T-helper 2 cell treated with Interferon-gamma antibody and Interleukin-4, amounts not matched to agents 5 μg/mL and 100 μg/mL, for 36 hours (primary cell): ENCODE measurements around the gene MYCBP2.

Experiments
- DNase-seq: peaks from one replicate; pipeline ENCODE4 v3.0.0; 2021; ENCODE audit warnings: low spot score
- H3K27ac Mint-ChIP-seq: one replicate; pipeline ENCODE4 v1.8.0; 2021; ENCODE audit warnings: mild to moderate bottlenecking, mixed read lengths
- H3K27me3 Mint-ChIP-seq: one replicate; pipeline ENCODE4 v1.8.0; 2021; ENCODE audit warnings: low read depth, mixed read lengths
- H3K36me3 Mint-ChIP-seq: one replicate; pipeline ENCODE4 v1.8.0; 2021; ENCODE audit warnings: low read depth, mixed read lengths
- H3K4me1 Mint-ChIP-seq: one replicate; pipeline ENCODE4 v1.8.0; 2021; ENCODE audit warnings: low read depth, mixed read lengths
- H3K4me3 Mint-ChIP-seq: one replicate; pipeline ENCODE4 v1.8.0; 2022; ENCODE audit warnings: mild to moderate bottlenecking, moderate library complexity, mixed read lengths
- H3K9me3 Mint-ChIP-seq: one replicate; pipeline ENCODE4 v1.8.0; 2021; ENCODE audit warnings: mixed read lengths

MYCBP2 gene

DNA sequence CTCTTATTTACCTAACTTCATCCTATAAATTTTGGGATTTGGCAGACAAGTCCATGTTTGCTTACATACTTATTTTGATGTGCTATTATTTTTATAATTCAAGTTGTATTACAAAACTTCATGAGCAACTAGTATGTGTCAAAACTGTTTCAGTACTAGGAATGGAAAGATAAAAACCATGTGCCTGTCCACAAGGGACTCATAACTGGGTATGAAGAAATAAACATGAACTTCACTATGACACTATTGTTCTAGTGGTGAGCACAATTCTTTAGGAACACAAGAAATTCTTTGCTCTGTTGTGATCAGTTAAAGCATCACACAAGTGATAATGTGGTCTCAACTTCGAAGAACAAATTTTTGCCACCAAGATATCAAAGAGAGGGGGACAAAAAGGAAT, 202.5 kb downstream of the MYCBP2 start:
- Mint-ChIP-seq H3K27me3 (no peaks in the 10 kb centered on the region), H3K4me3 (no peak overlapping the region), H3K9me3 (no peaks in the 10 kb centered on the region), H3K27ac (no peak overlapping the region), H3K4me1 (peaks cover 4% of the 10 kb centered on the region), H3K36me3 (peaks cover 23% of the 10 kb centered on the region)
- no peak for DNase-seq

DNA sequence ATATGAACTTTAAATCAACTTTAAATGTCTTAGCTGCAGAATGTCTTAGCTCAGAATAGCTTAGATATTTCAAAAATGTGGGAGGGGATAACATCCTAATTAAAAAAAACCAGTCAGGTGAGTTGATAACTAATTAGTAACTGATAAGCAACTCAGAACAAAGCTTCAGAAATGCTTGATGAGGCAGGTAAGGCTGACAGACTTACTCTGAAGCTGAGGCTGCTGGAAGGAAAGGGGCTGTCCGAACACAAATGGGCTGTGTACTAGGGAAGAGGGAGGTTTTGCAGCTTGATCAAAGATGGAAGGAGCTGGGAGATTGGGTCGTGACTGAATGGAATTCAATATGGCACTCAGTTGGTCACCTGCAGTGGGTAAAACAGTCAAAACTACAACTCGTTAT, 208.8 kb downstream of the MYCBP2 start:
- Mint-ChIP-seq H3K4me1 (peaks cover 4% of the 10 kb centered on the region), H3K4me3 (no peak overlapping the region), H3K27me3 (no peaks in the 10 kb centered on the region), H3K9me3 (no peaks in the 10 kb centered on the region), H3K27ac (no peak overlapping the region), H3K36me3 (peaks cover 27% of the 10 kb centered on the region)
- no peak for DNase-seq

DNA sequence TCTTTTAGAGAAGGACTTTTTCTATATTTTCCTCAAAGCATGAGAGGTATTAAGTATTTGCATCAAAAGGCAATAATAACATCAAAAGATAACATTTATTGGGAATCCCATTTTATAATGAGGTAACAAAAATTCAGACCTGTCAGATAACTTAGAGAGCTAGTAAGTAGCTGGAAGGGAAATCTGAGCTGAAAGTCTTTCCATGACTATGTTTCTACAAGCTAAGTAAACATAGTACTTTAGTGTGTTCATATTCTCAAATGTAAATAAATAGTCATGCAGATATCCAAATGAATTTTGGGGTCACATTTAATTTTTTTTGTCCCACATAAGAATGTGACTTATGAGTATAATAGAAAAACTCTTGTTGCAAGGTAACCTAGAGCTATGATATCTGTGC, 212.6 kb downstream of the MYCBP2 start:
- no peak overlapping the region for H3K27ac Mint-ChIP-seq
- H3K27me3 Mint-ChIP-seq, result no peaks in the 10 kb centered on the region
- H3K9me3 Mint-ChIP-seq, result peaks cover 13% of the 10 kb centered on the region
- H3K4me1 Mint-ChIP-seq, result no peaks in the 10 kb centered on the region
- no peak overlapping the region for H3K4me3 Mint-ChIP-seq
- DNase-seq, result no peak
- H3K36me3 Mint-ChIP-seq, result peaks cover 50% of the 10 kb centered on the region

DNA sequence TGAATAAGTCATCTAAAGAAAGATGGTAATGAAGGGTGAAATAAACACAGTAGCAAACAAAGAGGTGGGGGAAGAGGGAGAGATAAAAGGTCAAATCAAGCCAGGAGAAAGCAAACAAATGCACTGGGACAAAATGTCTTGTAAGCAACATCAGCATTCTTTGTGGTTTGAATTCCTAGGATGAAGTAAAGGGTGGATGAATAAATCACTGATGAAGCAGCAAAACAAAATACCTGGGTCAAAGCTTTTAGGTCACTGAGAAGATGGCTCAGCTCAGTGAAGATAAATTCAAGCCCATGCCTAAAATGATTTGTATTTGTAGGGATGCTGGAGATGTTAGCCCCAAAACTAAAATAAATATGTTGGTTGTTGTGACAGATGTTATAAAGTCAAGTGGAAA, 213.4 kb downstream of the MYCBP2 start:
- H3K36me3 Mint-ChIP-seq, result peaks cover 51% of the 10 kb centered on the region
- H3K4me3 Mint-ChIP-seq, result no peak overlapping the region
- no peaks in the 10 kb centered on the region for H3K27me3 Mint-ChIP-seq
- peaks cover 13% of the 10 kb centered on the region for H3K9me3 Mint-ChIP-seq
- no peak overlapping the region for H3K27ac Mint-ChIP-seq
- no peak for DNase-seq
- no peaks in the 10 kb centered on the region for H3K4me1 Mint-ChIP-seq

DNA sequence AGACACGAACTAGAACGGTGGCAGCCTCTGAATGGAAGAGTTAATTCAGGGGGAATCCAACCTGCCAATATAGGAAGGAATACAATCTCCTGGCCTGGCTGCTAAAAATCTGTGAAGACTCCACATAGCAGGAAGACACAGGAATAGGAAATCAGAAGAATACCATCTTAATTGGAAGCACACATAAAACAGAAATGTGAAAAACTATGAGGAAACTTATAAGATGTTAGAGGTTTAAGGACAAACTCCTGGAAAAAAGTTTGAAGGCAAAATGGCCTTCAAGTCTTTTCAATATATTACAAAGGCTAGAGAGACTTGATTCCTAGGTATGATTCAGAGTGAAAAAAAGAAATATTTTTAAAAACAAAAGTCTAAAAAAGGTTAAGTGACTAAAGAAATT, 221.8 kb downstream of the MYCBP2 start:
- H3K27ac Mint-ChIP-seq, result no peak overlapping the region
- H3K4me3 Mint-ChIP-seq, result no peak overlapping the region
- no peaks in the 10 kb centered on the region for H3K9me3 Mint-ChIP-seq
- no peaks in the 10 kb centered on the region for H3K4me1 Mint-ChIP-seq
- DNase-seq, result no peak
- H3K36me3 Mint-ChIP-seq, result peaks cover 18% of the 10 kb centered on the region
- no peaks in the 10 kb centered on the region for H3K27me3 Mint-ChIP-seq

DNA sequence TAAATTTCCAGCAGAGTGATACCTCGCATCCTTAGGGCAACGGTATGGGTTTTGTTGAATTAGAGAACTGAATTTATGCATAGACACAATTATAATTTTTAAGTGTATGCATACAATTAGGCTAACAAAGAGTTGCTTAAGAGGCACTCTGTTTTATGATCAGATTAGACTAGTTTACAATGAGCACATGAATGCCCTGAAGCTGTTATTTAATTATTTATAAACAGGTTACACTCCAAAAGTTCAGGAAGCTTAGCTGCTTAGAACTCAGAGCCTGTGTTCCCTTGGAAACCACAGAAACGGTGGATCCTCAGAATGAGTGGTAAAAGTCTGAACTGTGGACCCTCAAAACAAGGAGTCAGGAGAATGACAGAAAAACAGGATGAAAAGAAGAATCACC, 227.5 kb downstream of the MYCBP2 start:
- Mint-ChIP-seq H3K4me1 (no peaks in the 10 kb centered on the region), H3K9me3 (no peaks in the 10 kb centered on the region), H3K27ac (no peak overlapping the region), H3K4me3 (no peak overlapping the region), H3K27me3 (no peaks in the 10 kb centered on the region), H3K36me3 (peaks cover 32% of the 10 kb centered on the region)
- no peak for DNase-seq

DNA sequence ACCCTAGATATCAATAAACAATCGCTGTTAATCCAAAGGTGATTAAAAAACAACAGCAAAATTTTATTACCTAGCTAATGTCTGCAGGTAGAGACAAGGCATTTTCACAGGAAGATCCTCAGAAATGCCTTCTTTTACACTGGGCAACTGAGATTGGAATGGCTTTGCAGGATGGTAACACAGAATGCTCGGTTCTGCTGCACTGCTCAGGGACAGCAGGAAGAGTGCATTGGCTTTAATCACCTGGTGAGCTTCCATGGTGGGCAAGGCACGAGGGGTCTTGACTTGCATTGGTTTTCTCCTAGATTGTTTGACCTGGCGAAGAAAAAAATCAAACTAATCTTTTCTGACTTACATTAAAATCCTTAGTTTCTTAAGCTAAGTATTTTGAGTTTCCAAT, 231.6 kb downstream of the MYCBP2 start:
- H3K4me1 Mint-ChIP-seq, result no peaks in the 10 kb centered on the region
- no peaks in the 10 kb centered on the region for H3K27me3 Mint-ChIP-seq
- no peak overlapping the region for H3K27ac Mint-ChIP-seq
- DNase-seq, result no peak
- H3K4me3 Mint-ChIP-seq, result no peak overlapping the region
- H3K36me3 Mint-ChIP-seq, result peaks cover 45% of the 10 kb centered on the region
- H3K9me3 Mint-ChIP-seq, result no peaks in the 10 kb centered on the region

DNA sequence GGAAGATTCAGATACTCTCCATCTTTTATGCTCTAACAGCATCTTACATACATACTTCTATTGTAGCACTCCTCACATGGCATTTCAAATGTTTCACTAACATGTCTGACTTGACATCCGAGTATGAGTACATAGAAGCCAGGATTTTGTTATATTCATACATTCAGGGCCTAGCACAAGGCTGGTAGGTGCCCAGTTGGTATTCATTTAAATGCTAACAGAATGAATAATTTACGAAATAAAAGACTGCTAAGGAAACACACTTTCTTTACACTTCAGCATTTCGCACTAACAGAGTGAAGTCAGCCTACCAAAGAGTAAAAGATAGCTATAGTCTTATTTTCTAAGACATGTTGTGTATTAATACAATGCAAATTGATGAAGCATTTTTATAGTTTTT, 232.1 kb downstream of the MYCBP2 start:
- H3K27ac Mint-ChIP-seq, result no peak overlapping the region
- H3K36me3 Mint-ChIP-seq, result peaks cover 47% of the 10 kb centered on the region
- no peak for DNase-seq
- no peak overlapping the region for H3K4me3 Mint-ChIP-seq
- no peaks in the 10 kb centered on the region for H3K4me1 Mint-ChIP-seq
- no peaks in the 10 kb centered on the region for H3K27me3 Mint-ChIP-seq
- H3K9me3 Mint-ChIP-seq, result no peaks in the 10 kb centered on the region

DNA sequence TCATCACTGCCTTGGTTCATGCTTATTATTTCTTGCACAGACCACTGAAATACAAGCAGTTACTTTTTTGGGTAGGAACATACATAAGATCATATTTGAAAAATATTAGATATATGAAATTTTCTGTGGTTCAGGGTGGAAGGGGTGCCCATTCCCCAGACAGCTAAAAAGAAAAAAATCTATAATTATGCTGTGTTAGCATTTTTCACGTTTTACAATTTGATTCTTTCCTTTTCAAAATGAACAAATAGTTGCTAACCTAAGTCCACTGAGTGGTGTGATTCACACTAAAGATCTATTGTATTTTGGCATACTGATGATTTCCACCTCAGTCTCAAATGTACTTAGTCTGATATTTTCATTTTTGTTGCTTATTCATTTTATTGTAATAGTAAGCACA, 233.2 kb downstream of the MYCBP2 start:
- peaks cover 51% of the 10 kb centered on the region for H3K36me3 Mint-ChIP-seq
- no peaks in the 10 kb centered on the region for H3K4me1 Mint-ChIP-seq
- no peak for DNase-seq
- no peaks in the 10 kb centered on the region for H3K27me3 Mint-ChIP-seq
- H3K27ac Mint-ChIP-seq, result no peak overlapping the region
- H3K4me3 Mint-ChIP-seq, result no peak overlapping the region
- H3K9me3 Mint-ChIP-seq, result no peaks in the 10 kb centered on the region

DNA sequence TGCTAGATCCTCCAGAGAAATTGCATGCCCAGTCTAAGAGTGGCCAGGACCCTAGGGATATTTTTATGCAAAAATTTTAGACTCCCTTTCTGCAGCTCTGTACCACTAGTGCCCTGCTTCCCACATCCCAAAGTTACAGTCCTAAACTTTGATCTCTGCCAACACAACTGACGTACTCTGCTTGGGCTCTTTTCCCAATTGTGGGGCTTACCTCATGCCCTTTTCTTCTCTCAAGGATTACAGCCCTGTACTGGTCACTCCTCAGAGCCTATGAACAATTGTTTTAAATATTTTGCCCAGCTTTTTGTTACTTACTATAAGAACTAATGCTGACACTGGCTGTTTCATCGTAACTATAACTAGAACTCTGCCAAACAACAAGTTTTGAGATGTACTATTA, 242.1 kb downstream of the MYCBP2 start:
- peaks cover 3% of the 10 kb centered on the region for H3K4me1 Mint-ChIP-seq
- no peak for DNase-seq
- H3K4me3 Mint-ChIP-seq, result no peak overlapping the region
- no peaks in the 10 kb centered on the region for H3K27me3 Mint-ChIP-seq
- H3K36me3 Mint-ChIP-seq, result peaks cover 68% of the 10 kb centered on the region
- H3K9me3 Mint-ChIP-seq, result peaks cover 6% of the 10 kb centered on the region
- H3K27ac Mint-ChIP-seq, result no peak overlapping the region

DNA sequence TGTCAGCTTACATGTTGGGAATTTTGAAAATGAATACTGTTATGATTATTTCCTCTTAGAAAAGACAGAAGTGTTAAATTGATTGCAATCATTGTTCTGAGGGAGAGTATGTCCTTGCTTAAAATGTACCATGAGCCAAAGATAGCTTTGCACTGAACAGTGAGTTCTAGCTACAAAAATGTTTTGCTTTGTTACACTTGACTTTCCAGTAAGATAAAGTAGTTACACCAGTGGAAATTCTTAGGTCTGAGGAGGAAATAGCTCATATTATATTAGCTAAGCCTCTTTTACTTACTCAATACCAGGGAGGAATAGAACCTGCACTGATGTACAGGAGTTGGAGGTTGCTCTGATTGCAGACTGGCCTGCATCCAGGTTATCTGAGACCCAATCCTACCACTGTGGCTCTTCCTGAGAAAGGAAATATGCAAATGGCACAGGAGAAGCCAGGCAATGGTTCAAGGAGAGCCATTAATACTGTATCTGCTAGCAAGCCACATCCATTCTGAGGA, 246.9 kb downstream of the MYCBP2 start:
- Mint-ChIP-seq H3K27ac (no peak overlapping the region), H3K36me3 (peaks cover 72% of the 10 kb centered on the region), H3K4me3 (no peak overlapping the region), H3K4me1 (no peaks in the 10 kb centered on the region), H3K9me3 (no peaks in the 10 kb centered on the region), H3K27me3 (no peaks in the 10 kb centered on the region)
- no peak for DNase-seq

DNA sequence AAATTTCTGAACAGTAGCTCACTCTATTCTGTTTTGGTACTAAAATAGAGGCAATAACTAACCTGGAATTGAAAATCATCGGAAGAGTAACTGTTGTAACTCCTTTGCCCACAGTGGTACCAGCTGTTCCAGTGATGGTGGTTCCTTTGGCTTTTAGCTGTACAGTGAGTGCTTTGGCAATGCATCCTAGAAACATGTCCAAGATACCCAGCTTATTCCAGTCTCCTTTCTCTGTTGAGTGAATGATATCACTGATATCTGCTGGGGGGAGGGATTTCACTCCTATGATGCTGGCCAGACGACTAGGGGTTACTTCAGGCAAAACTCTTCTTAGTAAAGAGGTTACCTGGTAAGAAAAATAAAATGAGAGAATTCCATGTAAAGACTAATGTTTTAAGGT, 259.4 kb downstream of the MYCBP2 start:
- Mint-ChIP-seq H3K36me3 (peaks cover 36% of the 10 kb centered on the region), H3K9me3 (no peaks in the 10 kb centered on the region), H3K27me3 (no peaks in the 10 kb centered on the region), H3K4me1 (peaks cover 2% of the 10 kb centered on the region), H3K4me3 (no peak overlapping the region), H3K27ac (no peak overlapping the region)
- no peak for DNase-seq

DNA sequence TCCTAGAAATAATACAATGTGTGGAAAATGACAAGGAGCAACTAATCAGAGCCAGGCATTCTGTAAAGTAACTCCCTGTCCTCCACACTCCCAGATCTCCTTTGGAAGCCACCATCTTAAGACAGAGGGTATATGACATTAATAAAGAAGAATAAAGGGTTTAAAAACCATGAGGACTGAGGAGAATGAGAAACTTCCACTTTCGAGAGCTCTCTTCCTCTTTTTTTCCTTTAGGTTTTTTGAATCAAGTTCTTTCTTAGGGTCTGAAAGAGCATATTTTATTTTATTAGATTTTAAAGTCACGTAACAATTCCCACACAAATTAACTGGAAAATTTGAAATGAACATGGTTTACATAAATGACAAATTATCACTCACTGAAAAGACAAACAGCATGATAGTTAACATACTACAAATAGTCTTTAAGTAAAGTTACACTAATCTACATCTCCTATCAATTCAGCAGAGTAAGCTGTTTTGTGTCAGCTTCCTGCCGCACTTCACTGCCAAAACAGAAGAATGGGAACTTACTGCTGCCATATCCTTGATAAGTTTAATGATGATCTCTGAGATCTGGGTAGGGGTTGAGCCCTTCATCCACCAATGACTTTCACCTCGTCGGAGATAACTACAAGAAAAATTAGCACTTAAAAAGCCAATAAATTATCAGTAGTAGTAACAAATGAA, 261.3 kb downstream of the MYCBP2 start:
- H3K4me3 Mint-ChIP-seq, result no peak overlapping the region
- no peaks in the 10 kb centered on the region for H3K9me3 Mint-ChIP-seq
- H3K36me3 Mint-ChIP-seq, result peaks cover 44% of the 10 kb centered on the region
- peaks cover 2% of the 10 kb centered on the region for H3K4me1 Mint-ChIP-seq
- no peaks in the 10 kb centered on the region for H3K27me3 Mint-ChIP-seq
- H3K27ac Mint-ChIP-seq, result no peak overlapping the region
- DNase-seq, result no peak

DNA sequence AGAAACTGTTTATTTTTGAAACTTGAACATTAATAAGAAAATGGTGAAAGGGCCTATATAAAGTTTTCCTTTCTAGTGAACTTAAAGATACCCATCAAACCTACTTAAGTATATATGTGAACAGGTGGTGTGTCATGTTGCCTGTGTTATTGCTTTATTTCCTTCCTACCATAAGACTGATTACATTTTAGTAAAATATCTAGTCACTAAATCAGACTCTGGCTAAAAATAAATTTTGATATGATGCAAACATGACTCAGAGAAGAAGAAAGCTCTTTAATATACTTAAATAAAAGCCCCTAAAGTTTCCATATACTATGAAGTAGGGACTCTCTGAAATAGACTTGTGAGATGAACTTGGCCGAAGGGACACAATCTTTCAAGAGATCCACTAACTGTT, 264.8 kb downstream of the MYCBP2 start:
- Mint-ChIP-seq H3K27me3 (no peaks in the 10 kb centered on the region), H3K4me1 (peaks cover 2% of the 10 kb centered on the region), H3K9me3 (no peaks in the 10 kb centered on the region), H3K4me3 (no peak overlapping the region), H3K36me3 (peaks cover 32% of the 10 kb centered on the region), H3K27ac (no peak overlapping the region)
- DNase-seq, result no peak

DNA sequence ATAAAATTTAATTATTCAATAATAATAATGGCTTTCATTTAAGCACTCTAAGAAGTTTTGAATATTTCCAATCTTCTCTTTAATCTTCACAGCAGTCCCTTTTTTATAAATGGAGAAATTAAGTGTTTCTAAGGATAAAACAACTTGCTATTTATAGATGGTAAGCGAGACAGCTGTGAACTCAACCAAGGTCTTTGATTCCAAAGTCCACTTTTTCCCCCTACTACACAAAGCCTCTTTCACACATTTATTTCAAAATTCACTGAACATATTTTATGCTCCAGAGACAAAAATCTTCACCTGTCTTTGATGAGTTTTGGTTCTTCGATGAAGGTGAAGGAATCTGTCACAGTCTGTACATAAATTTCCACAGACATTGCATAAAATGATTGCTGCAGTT, 265.5 kb downstream of the MYCBP2 start:
- Mint-ChIP-seq H3K27me3 (no peaks in the 10 kb centered on the region), H3K36me3 (peaks cover 36% of the 10 kb centered on the region), H3K9me3 (no peaks in the 10 kb centered on the region), H3K4me3 (no peak overlapping the region), H3K4me1 (peaks cover 2% of the 10 kb centered on the region), H3K27ac (no peak overlapping the region)
- no peak for DNase-seq
